ENCODE data around the gene HRH1. TPM values are rescaled to one million over a fixed set of nuclear protein-coding genes. Genes with fewer than 3 reads are reported as not detected.
"Not testable (repeated sequence)": the region's sequence is repeated elsewhere in the genome, so short reads cannot be mapped to it uniquely, and the experiment has no call there.

The HRH1 gene
- total RNA-seq, 1 donor from 2014 or later: 0.31 TPM

DNA sequence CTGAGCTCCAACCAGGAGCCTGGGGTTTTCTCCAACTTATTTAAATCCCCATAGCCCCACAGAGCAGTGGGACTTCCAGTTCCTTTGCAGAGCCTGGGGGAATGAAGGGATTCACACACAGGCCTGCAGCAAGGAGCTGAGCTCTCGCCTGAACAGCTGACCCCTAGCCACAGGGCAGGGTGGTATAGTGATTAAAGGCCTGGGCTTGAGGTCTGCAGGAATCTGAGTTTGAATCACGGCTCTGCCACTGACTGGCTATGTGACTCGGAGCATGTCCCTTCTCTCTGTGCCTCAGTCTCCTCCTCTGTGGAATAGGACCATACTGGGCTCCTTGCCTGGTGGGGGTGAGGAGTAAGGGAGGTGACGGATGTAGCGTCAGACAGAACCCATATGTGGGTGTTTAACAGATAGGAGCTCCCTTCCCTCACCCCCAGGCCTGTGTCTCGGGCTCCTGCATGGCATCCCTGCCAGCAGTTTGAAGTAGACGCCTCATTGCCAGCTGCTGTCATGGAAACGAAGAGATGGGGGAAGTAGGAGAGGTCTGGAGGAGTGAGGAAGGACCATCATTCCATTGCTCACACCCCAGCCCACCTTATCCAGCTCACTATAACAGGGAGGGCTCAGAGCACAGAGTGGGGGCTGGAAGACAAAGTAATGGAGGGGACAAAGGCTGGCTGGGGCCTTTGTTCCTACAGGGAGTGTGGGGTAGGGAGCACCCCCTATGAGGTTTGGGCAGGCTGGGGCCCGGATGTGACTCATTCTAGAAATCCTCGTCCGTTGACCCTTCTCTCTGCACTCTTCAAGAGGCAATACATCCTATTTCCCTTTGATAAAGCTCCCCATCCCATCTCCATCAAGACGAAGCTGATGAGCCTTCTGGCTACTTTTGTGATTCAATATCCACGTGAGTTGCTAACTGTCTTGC is 14.8 kb downstream of the HRH1 start:
- H3K27me3 Mint-ChIP-seq (ENCODE audit: low read depth): peaks cover 25% of the 10 kb centered on the region
- no peaks in the 10 kb centered on the region for H3K4me1 Mint-ChIP-seq
- no peak overlapping the region for H3K4me3 Mint-ChIP-seq
- DNase-seq (ENCODE audit: low spot score in 2 of 2, unreplicated experiment in 2 of 2): no peak
- H3K36me3 Mint-ChIP-seq: no peaks in the 10 kb centered on the region
- TF ChIP-seq, protein P1, sequence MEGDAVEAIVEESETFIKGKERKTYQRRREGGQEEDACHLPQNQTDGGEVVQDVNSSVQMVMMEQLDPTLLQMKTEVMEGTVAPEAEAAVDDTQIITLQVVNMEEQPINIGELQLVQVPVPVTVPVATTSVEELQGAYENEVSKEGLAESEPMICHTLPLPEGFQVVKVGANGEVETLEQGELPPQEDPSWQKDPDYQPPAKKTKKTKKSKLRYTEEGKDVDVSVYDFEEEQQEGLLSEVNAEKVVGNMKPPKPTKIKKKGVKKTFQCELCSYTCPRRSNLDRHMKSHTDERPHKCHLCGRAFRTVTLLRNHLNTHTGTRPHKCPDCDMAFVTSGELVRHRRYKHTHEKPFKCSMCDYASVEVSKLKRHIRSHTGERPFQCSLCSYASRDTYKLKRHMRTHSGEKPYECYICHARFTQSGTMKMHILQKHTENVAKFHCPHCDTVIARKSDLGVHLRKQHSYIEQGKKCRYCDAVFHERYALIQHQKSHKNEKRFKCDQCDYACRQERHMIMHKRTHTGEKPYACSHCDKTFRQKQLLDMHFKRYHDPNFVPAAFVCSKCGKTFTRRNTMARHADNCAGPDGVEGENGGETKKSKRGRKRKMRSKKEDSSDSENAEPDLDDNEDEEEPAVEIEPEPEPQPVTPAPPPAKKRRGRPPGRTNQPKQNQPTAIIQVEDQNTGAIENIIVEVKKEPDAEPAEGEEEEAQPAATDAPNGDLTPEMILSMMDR (IDR thresholded peaks at IDR 0.05; ENCODE audit: unreplicated experiment): no peak
- no peak overlapping the region for H3K27ac Mint-ChIP-seq
- no peaks in the 10 kb centered on the region for H3K9me3 Mint-ChIP-seq

DNA sequence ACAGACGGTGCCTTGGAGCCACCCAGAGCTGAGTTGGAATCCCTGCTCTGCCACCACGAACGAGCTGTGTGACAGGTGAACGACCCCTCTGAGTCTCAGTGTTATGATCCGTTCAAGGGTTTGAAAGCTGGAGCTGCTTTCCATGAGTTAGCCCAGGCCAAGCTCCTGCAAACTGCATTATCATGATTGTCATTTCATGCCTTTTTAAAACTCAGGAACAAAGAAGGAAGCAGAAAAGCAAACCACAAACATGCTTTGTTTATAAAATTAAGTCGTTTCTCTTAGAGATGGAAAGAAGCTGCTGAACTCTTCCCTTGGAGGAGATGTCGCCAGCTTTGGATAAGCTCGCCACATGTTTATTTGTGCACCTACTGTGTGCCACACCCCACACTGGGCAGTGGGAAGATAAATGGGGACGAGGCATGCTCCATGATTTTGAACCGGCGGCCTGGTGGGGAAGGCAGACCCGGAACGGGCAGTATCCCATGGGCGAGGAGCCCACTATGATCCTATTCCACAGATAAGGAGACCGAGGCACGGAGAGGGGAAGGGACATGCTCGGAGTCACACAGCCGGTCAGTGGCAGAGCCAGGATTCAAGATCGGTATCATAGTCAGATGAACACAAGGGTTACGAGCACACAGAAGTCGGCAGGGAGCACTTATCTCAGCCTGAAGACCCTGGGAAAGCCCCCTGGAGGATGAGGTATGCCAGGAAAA is 15.9 kb downstream of the HRH1 start:
- Mint-ChIP-seq H3K27me3 (ENCODE audit: low read depth) (peaks cover 18% of the 10 kb centered on the region), H3K9me3 (no peaks in the 10 kb centered on the region), H3K4me1 (no peaks in the 10 kb centered on the region), H3K27ac (no peak overlapping the region), H3K4me3 (no peak overlapping the region), H3K36me3 (no peaks in the 10 kb centered on the region)
- DNase-seq (ENCODE audit: low spot score in 2 of 2, unreplicated experiment in 2 of 2): no peak
- TF ChIP-seq, protein P1 (IDR thresholded peaks at IDR 0.05; ENCODE audit: unreplicated experiment): no peak

- TF ChIP-seq, protein P1 (IDR thresholded peaks at IDR 0.05; ENCODE audit: unreplicated experiment): no peak
- DNase-seq (ENCODE audit: low spot score in 2 of 2, unreplicated experiment in 2 of 2): no peak
- Mint-ChIP-seq H3K4me3 (no peak overlapping the region), H3K9me3 (no peaks in the 10 kb centered on the region), H3K4me1 (no peaks in the 10 kb centered on the region), H3K27me3 (ENCODE audit: low read depth) (peaks cover 18% of the 10 kb centered on the region), H3K36me3 (no peaks in the 10 kb centered on the region), H3K27ac (no peak overlapping the region)
Measured at GRCh38 chr3:11172096-11172690, 17.9 kb downstream of the HRH1 start.

DNA sequence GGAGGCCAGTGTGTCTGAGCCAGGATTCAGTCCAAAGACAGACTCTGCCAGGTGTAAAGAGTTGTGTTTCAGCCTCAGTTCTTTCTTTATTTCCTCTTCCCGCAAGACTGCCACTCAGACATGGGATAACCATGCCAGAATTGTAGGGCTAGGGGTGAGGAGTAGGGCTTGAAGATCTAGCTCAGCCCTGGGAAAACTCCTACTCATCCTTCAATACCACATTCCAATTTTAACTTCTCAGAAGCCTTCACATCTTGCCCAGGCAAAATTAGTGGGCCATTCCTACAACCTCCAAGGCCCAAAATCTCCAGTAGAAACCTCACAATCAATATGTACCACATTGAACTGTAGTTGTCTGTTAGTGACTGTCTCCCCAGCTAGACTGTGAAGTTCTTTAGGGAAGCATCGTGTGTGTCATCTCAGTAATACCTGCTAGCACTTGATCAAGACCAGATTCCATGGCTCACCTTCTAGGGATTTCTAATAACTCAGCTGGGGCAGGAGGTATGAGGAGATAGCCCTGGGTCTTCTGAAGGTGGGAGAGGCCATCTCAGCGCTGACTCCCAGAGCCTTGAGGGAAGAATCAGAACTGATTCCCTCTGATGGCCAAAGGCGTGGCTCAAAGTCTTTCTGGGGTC is 19.7 kb downstream of the HRH1 start:
- H3K4me3 Mint-ChIP-seq: no peak overlapping the region
- H3K27ac Mint-ChIP-seq: no peak overlapping the region
- H3K27me3 Mint-ChIP-seq (ENCODE audit: low read depth): peaks cover 21% of the 10 kb centered on the region
- no peak for DNase-seq (ENCODE audit: low spot score in 2 of 2, unreplicated experiment in 2 of 2)
- no peaks in the 10 kb centered on the region for H3K36me3 Mint-ChIP-seq
- TF ChIP-seq, protein P1 (IDR thresholded peaks at IDR 0.05; ENCODE audit: unreplicated experiment): no peak
- no peaks in the 10 kb centered on the region for H3K4me1 Mint-ChIP-seq
- no peaks in the 10 kb centered on the region for H3K9me3 Mint-ChIP-seq

DNA sequence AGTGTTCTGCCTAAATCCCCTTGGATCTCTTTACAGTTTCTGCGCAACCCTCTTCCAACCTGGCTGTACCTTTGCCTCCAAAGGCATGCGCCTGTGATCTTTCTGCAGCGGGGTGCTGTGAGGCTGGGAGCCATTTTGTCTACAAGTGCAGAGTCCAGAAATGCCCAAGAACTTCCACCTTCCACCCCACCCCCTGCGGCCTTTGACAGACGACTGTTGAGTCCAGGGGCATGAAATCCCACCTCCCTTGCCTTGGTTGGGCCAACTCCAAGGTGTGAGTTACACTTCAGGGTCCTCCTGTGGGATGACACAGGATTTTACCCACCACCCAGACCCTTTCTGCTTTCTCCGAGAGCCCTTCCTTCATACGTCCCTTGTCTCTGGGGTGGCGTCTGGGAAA is 24.1 kb downstream of the HRH1 start:
- Mint-ChIP-seq H3K4me1 (no peaks in the 10 kb centered on the region), H3K27me3 (ENCODE audit: low read depth) (peaks cover 2% of the 10 kb centered on the region), H3K4me3 (no peak overlapping the region), H3K9me3 (peaks cover 4% of the 10 kb centered on the region), H3K36me3 (no peaks in the 10 kb centered on the region), H3K27ac (no peak overlapping the region)
- DNase-seq (ENCODE audit: low spot score in 2 of 2, unreplicated experiment in 2 of 2): no peak
- TF ChIP-seq, protein P1 (IDR thresholded peaks at IDR 0.05; ENCODE audit: unreplicated experiment): no peak

- not testable (repeated sequence) for H3K4me3 Mint-ChIP-seq; H3K27me3 Mint-ChIP-seq (ENCODE audit: low read depth); H3K9me3 Mint-ChIP-seq; H3K4me1 Mint-ChIP-seq; H3K36me3 Mint-ChIP-seq; H3K27ac Mint-ChIP-seq; DNase-seq (ENCODE audit: low spot score in 2 of 2, unreplicated experiment in 2 of 2)
Measured at GRCh38 chr3:11184328-11184969, 30.2 kb downstream of the HRH1 start.

Measured in mesothelial cell of epicardium (in vitro differentiated cells).